NCI-H446 treated with DMSO at 0.1 percent for 48 hours (cell line): ENCODE measurements around the gene DRG1.
"Not testable (repeated sequence)": the region's sequence is repeated elsewhere in the genome, so short reads cannot be mapped to it uniquely, and the experiment has no call there.

Source experiments
- DNase-seq: peaks from one replicate; lab custom pipeline; 2025; lab: John Stamatoyannopoulos, UW

DRG1 gene

GRCh38 chr22:31442768-31443489 is 43.5 kb downstream of the DRG1 start:
- DNase-seq = no peak

- DNase-seq = no peak
Measured at GRCh38 chr22:31443516-31443915, 44.1 kb downstream of the DRG1 start.

- DNase-seq = no peak
Measured at GRCh38 chr22:31445642-31446041, 46.2 kb downstream of the DRG1 start.

- DNase-seq = no peak
Measured at GRCh38 chr22:31446208-31446607, 46.8 kb downstream of the DRG1 start.

GRCh38 chr22:31446767-31447166 is 47.4 kb downstream of the DRG1 start:
- DNase-seq = no peak

GRCh38 chr22:31447337-31447736 is 47.9 kb downstream of the DRG1 start:
- DNase-seq = no peak

- DNase-seq = no peak
Measured at GRCh38 chr22:31448382-31448781, 49.0 kb downstream of the DRG1 start.

GRCh38 chr22:31449506-31449905 is 50.1 kb downstream of the DRG1 start:
- DNase-seq = no peak

- no peak for DNase-seq
Measured at GRCh38 chr22:31451709-31452571, 52.5 kb downstream of the DRG1 start.

GRCh38 chr22:31461699-31462098 is 62.3 kb downstream of the DRG1 start:
- no peak for DNase-seq

- no peak for DNase-seq
Measured at GRCh38 chr22:31465307-31465706, 65.9 kb downstream of the DRG1 start.

- DNase-seq = no peak
Measured at GRCh38 chr22:31474743-31475142, 75.3 kb downstream of the DRG1 start.

- DNase-seq = no peak
Measured at GRCh38 chr22:31475800-31476199, 76.4 kb downstream of the DRG1 start.

GRCh38 chr22:31477329-31477728 is 77.9 kb downstream of the DRG1 start:
- no peak for DNase-seq

GRCh38 chr22:31481129-31481528 is 81.7 kb downstream of the DRG1 start:
- DNase-seq = no peak

GRCh38 chr22:31482470-31482869 is 83.1 kb downstream of the DRG1 start:
- DNase-seq = not testable (repeated sequence)
